ENCODE measurements around the gene FBXW8.

FBXW8 gene

GRCh38 chr12:116887244-116887643 lies 23.5 kb upstream of the FBXW8 start:
- DNase-seq = no peak

GRCh38 chr12:116887897-116888296 lies 22.9 kb upstream of the FBXW8 start:
- DNase-seq = no peak

GRCh38 chr12:116890330-116890729 lies 20.4 kb upstream of the FBXW8 start:
- no peak for DNase-seq

- no peak for DNase-seq
Measured at GRCh38 chr12:116891019-116891418, 19.7 kb upstream of the FBXW8 start.

- DNase-seq = no peak
Measured at GRCh38 chr12:116892349-116893140, 18.2 kb upstream of the FBXW8 start.

GRCh38 chr12:116894913-116895312 lies 15.8 kb upstream of the FBXW8 start:
- no peak for DNase-seq

GRCh38 chr12:116896411-116896924 lies 14.3 kb upstream of the FBXW8 start:
- no peak for DNase-seq

- no peak for DNase-seq
Measured at GRCh38 chr12:116897476-116897875, 13.3 kb upstream of the FBXW8 start.

GRCh38 chr12:116898669-116899068 lies 12.1 kb upstream of the FBXW8 start:
- DNase-seq = no peak

- no peak for DNase-seq
Measured at GRCh38 chr12:116901612-116902011, 9.1 kb upstream of the FBXW8 start.

- no peak for DNase-seq
Measured at GRCh38 chr12:116903818-116904217, 6.9 kb upstream of the FBXW8 start.

GRCh38 chr12:116906285-116906684 lies 4.5 kb upstream of the FBXW8 start:
- no peak for DNase-seq

- DNase-seq = no peak
Measured at GRCh38 chr12:116910280-116910644, 488 bp upstream of the FBXW8 start.

- DNase-seq = no peak
Measured at GRCh38 chr12:116915326-116915725, 4.6 kb downstream of the FBXW8 start.

- no peak for DNase-seq
Measured at GRCh38 chr12:116916122-116916521, 5.4 kb downstream of the FBXW8 start.

- no peak for DNase-seq
Measured at GRCh38 chr12:116916714-116917114, 6.0 kb downstream of the FBXW8 start.

- DNase-seq = no peak
Measured at GRCh38 chr12:116918464-116918863, 7.7 kb downstream of the FBXW8 start.

GRCh38 chr12:116919247-116919661 lies 8.5 kb downstream of the FBXW8 start:
- no peak for DNase-seq

- no peak for DNase-seq
Measured at GRCh38 chr12:116919706-116920485, 9.1 kb downstream of the FBXW8 start.

GRCh38 chr12:116920939-116921338 lies 10.2 kb downstream of the FBXW8 start:
- no peak for DNase-seq

GRCh38 chr12:116922194-116922897 lies 11.6 kb downstream of the FBXW8 start:
- DNase-seq = peak; percentile 48

GRCh38 chr12:116924558-116925453 lies 14.1 kb downstream of the FBXW8 start:
- DNase-seq = no peak
